ENCODE data around the gene GJB4.
"Not testable (repeated sequence)": the region's sequence is repeated elsewhere in the genome, so short reads cannot be mapped to it uniquely, and the experiment has no call there.

GJB4 gene

DNA sequence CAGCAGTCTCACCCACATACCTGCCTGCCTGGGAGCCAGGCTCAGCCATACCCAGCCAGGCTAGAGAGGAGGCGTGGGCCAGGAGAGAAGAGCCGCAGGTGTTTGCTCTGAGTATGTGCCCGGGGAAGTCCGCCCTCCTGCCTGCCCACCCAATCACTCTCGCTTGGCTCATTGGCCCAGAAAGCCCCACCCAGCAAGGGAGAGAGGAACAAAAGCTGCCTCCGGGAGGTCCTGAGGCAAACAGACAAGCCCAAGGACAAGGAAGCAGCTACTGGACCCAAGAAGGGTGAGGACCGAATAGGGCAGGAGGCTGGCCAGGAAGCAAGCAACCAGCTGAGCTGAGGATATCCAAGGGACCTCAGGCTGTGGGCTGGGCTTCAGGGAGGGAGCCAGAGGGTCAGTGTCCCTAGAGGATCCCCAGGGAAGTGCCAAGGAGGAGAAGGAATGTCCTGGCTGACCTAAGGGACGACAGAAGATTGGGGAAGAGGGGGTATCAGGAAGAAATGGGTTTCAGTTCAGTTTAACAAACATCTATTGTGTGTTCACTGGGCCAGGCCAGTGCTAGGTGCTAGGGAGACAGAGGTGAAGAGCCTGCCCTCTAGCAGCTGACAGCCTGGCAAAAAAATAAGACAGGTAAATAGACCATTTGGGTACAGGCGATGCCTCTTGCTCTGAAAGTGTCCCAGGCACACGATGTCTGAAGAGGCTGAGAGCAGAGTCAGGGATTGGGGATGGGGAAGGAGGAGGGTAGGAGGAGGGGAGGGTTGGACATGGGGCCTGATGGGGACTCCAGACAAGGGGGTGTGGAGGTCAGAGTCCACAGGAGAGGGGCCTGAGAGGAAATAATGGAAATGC is at the start of gene GJB4:
TSS of gene GJB4 (plus strand) at position 238 of the 855 bp plus-strand sequence. CDS start 1,515 bp downstream, outside the sequence.
- DNase-seq (ENCODE audit: low spot score), result no peak

GRCh38 chr1:34710812-34711211 is 48.7 kb upstream of the GJB4 start:
- DNase-seq (ENCODE audit: low spot score), result no peak

- DNase-seq (ENCODE audit: low spot score), result no peak
These were observed 48.1 kb upstream of the GJB4 start for GRCh38 chr1:34711485-34711884.

DNA sequence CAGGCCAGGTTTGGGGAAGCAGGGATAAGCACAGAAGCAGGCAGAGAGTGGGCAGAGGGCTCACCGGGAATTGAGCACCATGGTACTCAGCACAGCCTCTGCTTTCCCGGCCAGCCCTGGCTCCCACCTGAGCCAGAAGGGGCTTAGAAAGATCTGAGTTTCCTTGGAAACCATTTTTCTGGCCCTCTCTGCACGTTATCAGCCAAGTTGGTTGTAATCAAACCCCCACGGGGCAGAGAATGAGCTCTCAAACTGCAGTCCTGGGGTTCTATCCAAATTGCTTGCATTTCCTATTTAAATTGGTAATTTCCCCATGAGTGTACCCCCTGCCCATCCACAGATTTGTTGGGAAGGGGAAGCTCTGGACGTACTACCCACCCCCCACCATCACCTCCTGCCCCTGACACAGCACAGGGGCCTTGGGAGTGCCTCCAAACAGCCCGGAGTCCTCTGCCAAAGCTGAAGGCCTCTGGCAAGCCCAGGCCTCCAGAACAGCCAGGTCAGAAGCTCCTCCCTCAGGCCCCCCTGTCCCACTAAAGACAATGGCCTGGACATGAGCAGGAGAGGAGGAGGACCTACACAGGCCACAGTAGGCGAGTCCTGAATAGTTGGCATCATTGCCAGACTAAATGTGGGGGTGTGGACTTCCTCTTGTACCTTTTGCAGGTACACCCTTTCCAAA is 47.4 kb upstream of the GJB4 start:
- DNase-seq (ENCODE audit: low spot score), result no peak

GRCh38 chr1:34713443-34713842 is 46.1 kb upstream of the GJB4 start:
- DNase-seq (ENCODE audit: low spot score), result no peak

DNA sequence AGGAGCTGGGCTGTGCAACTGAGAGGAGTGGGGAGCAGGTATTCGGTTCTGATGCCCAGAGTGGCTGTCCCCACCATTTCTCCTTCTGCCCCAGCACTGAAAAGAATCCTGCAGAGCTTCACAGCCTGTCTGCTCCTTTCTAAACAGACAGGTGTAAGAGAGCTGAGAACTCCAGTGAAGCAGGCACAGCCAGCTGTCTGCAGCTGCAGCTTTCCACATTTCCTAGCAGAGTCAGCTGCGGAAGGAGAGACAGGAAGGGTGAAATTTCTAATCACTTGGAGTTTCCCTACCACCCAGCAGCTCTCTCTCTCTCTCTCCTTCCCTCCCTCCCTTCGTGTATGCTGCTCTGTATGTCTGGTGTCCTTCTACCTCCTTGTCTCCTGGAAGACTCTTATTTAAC is 45.2 kb upstream of the GJB4 start:
- no peak for DNase-seq (ENCODE audit: low spot score)

GRCh38 chr1:34715139-34715538 is 44.4 kb upstream of the GJB4 start:
- DNase-seq (ENCODE audit: low spot score), result no peak

- no peak for DNase-seq (ENCODE audit: low spot score)
These were observed 38.3 kb upstream of the GJB4 start for GRCh38 chr1:34721241-34721640.

DNA sequence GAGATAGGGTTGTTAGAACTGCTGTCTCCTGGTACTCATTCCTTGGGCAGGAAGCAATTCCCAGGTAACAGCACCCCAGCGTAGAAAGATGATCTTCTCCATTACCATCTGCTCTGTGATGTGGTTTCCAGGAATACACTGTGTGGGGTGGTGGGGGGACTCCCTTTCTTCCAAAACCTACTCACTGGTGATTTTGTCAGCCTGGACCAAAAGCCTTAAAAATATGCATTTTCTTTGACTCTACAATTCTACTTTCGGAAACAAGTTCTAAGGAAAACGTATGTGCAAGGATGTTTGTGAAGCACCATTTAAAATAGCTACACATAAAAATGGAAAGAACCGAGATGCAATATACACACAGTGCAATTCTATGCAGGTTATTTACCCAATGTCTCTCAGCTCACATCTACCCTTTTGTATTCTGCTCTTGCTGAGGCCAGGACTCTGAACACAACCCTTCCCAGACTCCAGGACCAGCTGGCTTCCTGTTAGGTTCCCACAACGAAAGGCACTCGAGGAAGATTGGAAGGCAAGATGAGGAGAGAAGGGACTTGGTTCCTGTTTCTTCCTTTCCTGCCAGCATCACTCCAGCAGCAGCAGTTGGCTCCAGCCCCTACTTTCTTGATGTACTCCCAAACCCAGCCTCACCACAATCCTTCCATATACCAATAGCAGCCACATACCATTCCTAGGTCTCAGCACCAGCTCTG is 37.7 kb upstream of the GJB4 start:
- no peak for DNase-seq (ENCODE audit: low spot score)

GRCh38 chr1:34726861-34727260 is 32.7 kb upstream of the GJB4 start:
- DNase-seq (ENCODE audit: low spot score), result no peak

DNA sequence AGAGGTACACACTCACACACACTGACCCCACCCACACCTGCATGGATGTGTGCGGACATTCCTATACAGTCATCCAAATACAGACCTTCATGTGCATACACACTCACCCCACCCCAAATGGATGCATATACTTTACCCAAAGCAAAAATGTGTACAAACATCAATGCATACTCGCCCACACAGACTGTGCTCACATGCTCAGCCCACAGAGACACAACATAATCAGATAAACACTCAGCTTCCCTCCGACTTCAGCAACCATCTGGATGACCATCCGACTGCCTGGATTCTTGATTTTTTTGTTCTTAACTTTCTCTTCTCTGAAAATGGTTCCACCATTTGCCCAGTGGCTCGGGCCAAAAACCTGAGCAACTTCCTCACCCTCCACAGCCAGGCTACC is 29.1 kb upstream of the GJB4 start:
- no peak for DNase-seq (ENCODE audit: low spot score)

GRCh38 chr1:34732831-34733230 is 26.7 kb upstream of the GJB4 start:
- not testable (repeated sequence) for DNase-seq (ENCODE audit: low spot score)

DNA sequence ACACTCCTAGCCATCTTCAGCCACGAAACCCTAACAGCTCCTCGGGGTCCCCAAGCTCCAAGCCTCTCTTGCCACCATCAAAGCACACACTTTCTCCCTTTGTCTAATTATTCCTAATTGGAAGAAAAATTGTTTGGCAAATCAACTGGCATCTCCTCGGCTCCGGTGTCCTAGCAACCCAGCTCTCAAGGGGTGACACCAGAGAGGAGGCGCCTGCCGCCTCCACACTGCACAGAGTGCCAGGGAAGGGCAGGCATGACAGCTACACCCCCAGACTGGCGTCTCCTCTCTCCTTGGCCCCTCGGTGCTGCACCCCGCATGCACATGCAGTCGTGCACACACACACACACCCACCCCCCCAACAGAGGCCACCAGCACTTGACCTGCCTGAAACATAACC is 22.8 kb upstream of the GJB4 start:
- no peak for DNase-seq (ENCODE audit: low spot score)

DNA sequence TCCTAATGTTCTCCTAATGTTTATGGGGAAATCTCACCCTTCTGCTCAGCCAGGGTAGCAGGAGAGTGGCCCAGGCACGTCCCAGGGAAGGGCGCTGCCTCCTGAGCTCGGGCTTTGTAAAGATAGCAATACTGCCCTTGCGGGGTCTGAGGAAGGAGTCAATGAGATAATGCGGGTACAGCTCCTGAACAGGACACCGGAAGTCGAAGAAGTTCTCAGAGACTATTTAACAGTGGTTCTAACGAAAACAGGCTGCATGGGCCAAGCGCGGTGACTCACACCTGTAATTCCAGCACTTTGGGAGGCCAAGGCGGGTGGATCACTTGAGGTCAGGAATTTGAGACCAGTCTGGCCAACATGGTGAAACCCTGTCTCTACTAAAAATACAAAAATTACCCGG is 22.3 kb upstream of the GJB4 start:
- DNase-seq (ENCODE audit: low spot score), result not testable (repeated sequence)

- DNase-seq (ENCODE audit: low spot score), result no peak
These were observed 19.9 kb upstream of the GJB4 start for GRCh38 chr1:34739613-34740012.

GRCh38 chr1:34740161-34740868 is 19.2 kb upstream of the GJB4 start:
- DNase-seq (ENCODE audit: low spot score), result no peak

DNA sequence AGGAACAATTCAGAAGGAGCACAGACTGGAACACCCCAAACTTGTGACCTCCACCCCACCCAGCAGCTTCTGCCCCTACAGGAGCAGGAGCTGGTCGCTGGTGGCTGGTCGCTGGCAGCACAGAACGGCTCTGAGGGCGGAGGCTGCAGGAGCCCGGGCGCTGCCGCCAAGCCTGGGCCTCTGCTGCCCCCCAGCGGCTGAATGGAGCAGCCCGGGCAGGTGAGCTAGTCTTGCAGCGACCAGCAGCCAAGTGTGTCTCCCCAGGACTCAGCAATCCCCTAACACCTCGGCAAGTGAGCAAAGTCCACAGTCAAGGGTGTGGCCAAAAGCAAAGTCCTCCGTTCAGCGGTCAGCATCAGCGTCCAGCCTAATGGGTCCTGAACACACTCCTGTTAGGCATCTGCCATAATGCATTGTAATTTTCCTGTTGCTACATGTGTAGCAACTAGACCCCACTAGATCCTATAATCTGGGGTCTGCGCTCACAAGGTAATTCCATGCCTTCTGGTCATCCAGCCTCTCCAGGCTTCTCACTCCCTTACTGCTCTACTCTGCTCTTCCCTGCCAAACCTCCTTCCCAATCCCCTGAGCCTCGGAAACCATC is 16.8 kb upstream of the GJB4 start:
- peak; percentile 53 for DNase-seq (ENCODE audit: low spot score)

- no peak for DNase-seq (ENCODE audit: low spot score)
These were observed 15.8 kb upstream of the GJB4 start for GRCh38 chr1:34743775-34744174.

- DNase-seq (ENCODE audit: low spot score), result no peak
These were observed 14.7 kb upstream of the GJB4 start for GRCh38 chr1:34744851-34745250.

GRCh38 chr1:34745666-34746065 is 13.9 kb upstream of the GJB4 start:
- no peak for DNase-seq (ENCODE audit: low spot score)

DNA sequence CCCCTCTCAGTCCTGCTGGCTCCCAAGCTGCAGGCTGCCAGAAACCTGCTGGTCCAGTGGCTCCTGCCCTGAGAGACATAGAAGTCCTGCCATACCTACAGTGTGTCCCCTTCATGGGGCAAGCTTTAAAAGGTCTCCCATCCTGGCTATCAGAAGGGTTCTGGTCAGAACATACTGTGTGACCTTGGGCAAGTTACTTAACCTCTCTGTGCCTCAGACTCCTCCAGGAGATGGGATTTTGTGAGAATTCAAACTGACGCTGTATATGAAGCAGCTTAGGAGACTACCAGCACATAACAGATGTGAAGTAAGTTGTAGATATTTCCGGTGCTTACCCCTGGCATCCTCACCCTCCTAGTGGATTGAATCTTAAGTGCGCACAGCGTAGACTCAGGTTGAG is 13.4 kb upstream of the GJB4 start:
- DNase-seq (ENCODE audit: low spot score), result no peak

All from CD4-positive, alpha-beta T cell treated with Interleukin-15 for 4 hours (primary cell).